IPS-20b (cell line): ENCODE results near the gene POU2AF1.

Experiments
- H3K27ac ChIP-seq: one replicate; pipeline ENCODE4 v1.5.1; 2013; ENCODE audit warnings: low read length
- H3K27me3 ChIP-seq: 2 replicates; pipeline ENCODE4 v1.6.1; 2013; ENCODE audit warnings: mild to moderate bottlenecking, low read length, inconsistent platforms; ENCODE audit not compliant: insufficient read depth
- H3K36me3 ChIP-seq: 2 replicates; pipeline ENCODE4 v1.6.1; 2013; ENCODE audit warnings: low read depth, mild to moderate bottlenecking, inconsistent platforms, low read length, moderate library complexity; ENCODE audit not compliant: insufficient read depth
- H3K4me1 ChIP-seq: 2 replicates; pipeline ENCODE4 v1.6.1; 2013; ENCODE audit warnings: mild to moderate bottlenecking, control low read depth, inconsistent platforms, low read length, moderate library complexity; ENCODE audit not compliant: insufficient read depth
- H3K4me3 ChIP-seq: 2 replicates; pipeline ENCODE4 v1.5.1; 2013; ENCODE audit warnings: mild to moderate bottlenecking, low read length, inconsistent platforms
- H3K9ac ChIP-seq: 2 replicates; pipeline ENCODE4 v1.6.1; 2013; ENCODE audit warnings: low read depth, mild to moderate bottlenecking, inconsistent platforms, low read length, moderate library complexity
- H3K9me3 ChIP-seq: 2 replicates; pipeline ENCODE4 v1.6.1; 2013; ENCODE audit warnings: mild to moderate bottlenecking, low read depth, low read length, inconsistent platforms; ENCODE audit not compliant: insufficient read depth

The POU2AF1 gene

GRCh38 chr11:111378185-111378860 lies 752 bp downstream of the POU2AF1 start:
- no peak overlapping the region for H3K9ac ChIP-seq
- no peak overlapping the region for H3K27ac ChIP-seq
- H3K4me1 ChIP-seq, result no peaks in the 10 kb centered on the region
- H3K9me3 ChIP-seq, result no peaks in the 10 kb centered on the region
- no peaks in the 10 kb centered on the region for H3K36me3 ChIP-seq
- no peak overlapping the region for H3K4me3 ChIP-seq
- H3K27me3 ChIP-seq, result no peaks in the 10 kb centered on the region

GRCh38 chr11:111376181-111376871 lies 2.7 kb downstream of the POU2AF1 start:
- no peaks in the 10 kb centered on the region for H3K27me3 ChIP-seq
- no peaks in the 10 kb centered on the region for H3K4me1 ChIP-seq
- H3K9me3 ChIP-seq, result no peaks in the 10 kb centered on the region
- H3K4me3 ChIP-seq, result no peak overlapping the region
- no peak overlapping the region for H3K9ac ChIP-seq
- no peaks in the 10 kb centered on the region for H3K36me3 ChIP-seq
- H3K27ac ChIP-seq, result no peak overlapping the region

- H3K4me3 ChIP-seq, result no peak overlapping the region
- no peak overlapping the region for H3K27ac ChIP-seq
- H3K4me1 ChIP-seq, result no peaks in the 10 kb centered on the region
- no peaks in the 10 kb centered on the region for H3K9me3 ChIP-seq
- H3K27me3 ChIP-seq, result no peaks in the 10 kb centered on the region
- H3K36me3 ChIP-seq, result no peaks in the 10 kb centered on the region
- no peak overlapping the region for H3K9ac ChIP-seq
Measured at GRCh38 chr11:111373590-111373989, 5.5 kb downstream of the POU2AF1 start.

GRCh38 chr11:111372538-111372937 lies 6.5 kb downstream of the POU2AF1 start:
- H3K27ac ChIP-seq, result no peak overlapping the region
- no peak overlapping the region for H3K9ac ChIP-seq
- no peaks in the 10 kb centered on the region for H3K36me3 ChIP-seq
- H3K9me3 ChIP-seq, result no peaks in the 10 kb centered on the region
- H3K27me3 ChIP-seq, result no peaks in the 10 kb centered on the region
- H3K4me1 ChIP-seq, result no peaks in the 10 kb centered on the region
- H3K4me3 ChIP-seq, result no peak overlapping the region

GRCh38 chr11:111370902-111371578 lies 8.0 kb downstream of the POU2AF1 start:
- Histone ChIP-seq H3K36me3 (no peaks in the 10 kb centered on the region), H3K9me3 (no peaks in the 10 kb centered on the region), H3K4me3 (no peak overlapping the region), H3K27ac (no peak overlapping the region), H3K27me3 (no peaks in the 10 kb centered on the region), H3K4me1 (no peaks in the 10 kb centered on the region), H3K9ac (no peak overlapping the region)

- no peak overlapping the region for H3K9ac ChIP-seq
- H3K27ac ChIP-seq, result no peak overlapping the region
- H3K4me1 ChIP-seq, result no peaks in the 10 kb centered on the region
- H3K27me3 ChIP-seq, result no peaks in the 10 kb centered on the region
- no peaks in the 10 kb centered on the region for H3K9me3 ChIP-seq
- no peaks in the 10 kb centered on the region for H3K36me3 ChIP-seq
- H3K4me3 ChIP-seq, result no peak overlapping the region
Measured at GRCh38 chr11:111370270-111370901, 8.7 kb downstream of the POU2AF1 start.

GRCh38 chr11:111368285-111368560 lies 10.9 kb downstream of the POU2AF1 start:
- H3K36me3 ChIP-seq, result no peaks in the 10 kb centered on the region
- H3K9ac ChIP-seq, result no peak overlapping the region
- no peak overlapping the region for H3K4me3 ChIP-seq
- H3K27me3 ChIP-seq, result no peaks in the 10 kb centered on the region
- H3K27ac ChIP-seq, result no peak overlapping the region
- H3K9me3 ChIP-seq, result no peaks in the 10 kb centered on the region
- no peaks in the 10 kb centered on the region for H3K4me1 ChIP-seq

- Histone ChIP-seq H3K27ac (no peak overlapping the region), H3K4me3 (no peak overlapping the region)
Measured at GRCh38 chr11:111367411-111368284, 11.4 kb downstream of the POU2AF1 start.

GRCh38 chr11:111366560-111367410 lies 12.3 kb downstream of the POU2AF1 start:
- Histone ChIP-seq H3K9me3 (no peaks in the 10 kb centered on the region), H3K4me1 (no peaks in the 10 kb centered on the region), H3K36me3 (no peaks in the 10 kb centered on the region), H3K27me3 (no peaks in the 10 kb centered on the region), H3K27ac (no peak overlapping the region), H3K4me3 (no peak overlapping the region), H3K9ac (no peak overlapping the region)

More at GRCh38 chr11:111367411-111368284, 11.4 kb downstream of the POU2AF1 start:
- Histone ChIP-seq H3K4me1 (no peaks in the 10 kb centered on the region), H3K9me3 (no peaks in the 10 kb centered on the region), H3K27me3 (no peaks in the 10 kb centered on the region), H3K9ac (no peak overlapping the region), H3K36me3 (no peaks in the 10 kb centered on the region)

- no peak overlapping the region for H3K27ac ChIP-seq
- no peaks in the 10 kb centered on the region for H3K4me1 ChIP-seq
- H3K4me3 ChIP-seq, result no peak overlapping the region
- H3K9me3 ChIP-seq, result no peaks in the 10 kb centered on the region
- H3K27me3 ChIP-seq, result no peaks in the 10 kb centered on the region
- H3K9ac ChIP-seq, result no peak overlapping the region
- no peaks in the 10 kb centered on the region for H3K36me3 ChIP-seq
Measured at GRCh38 chr11:111365722-111366559, 13.1 kb downstream of the POU2AF1 start.
